H1 (cell line): ENCODE measurements around the gene LCE2C.

ENCODE experiments used
- ATF3 ChIP-seq: IDR thresholded peaks from 2 replicates; pipeline ENCODE4 v1.6.1; 2011; ENCODE audit warnings: low read depth, mild to moderate bottlenecking, low read length; ENCODE audit not compliant: insufficient read depth
- CTCF ChIP-seq, 3 experiments: IDR thresholded peaks; 1 replicate in 2 of 3; 2 replicates in 1 of 3; pipeline versions ENCODE4 v1.5.1 to v1.6.1; 2011; ENCODE audit warnings: low read length in 3 of 3, mild to moderate bottlenecking in 3 of 3, inconsistent platforms in 2 of 3, low read depth in 1 of 3, moderate library complexity in 1 of 3; ENCODE audit not compliant: insufficient read depth in 1 of 3; ENCODE audit errors: control extremely low read depth in 1 of 3
- E2F6 ChIP-seq: IDR thresholded peaks from 2 replicates; pipeline ENCODE4 v1.6.1; 2012; ENCODE audit warnings: inconsistent platforms
- EP300 ChIP-seq, 2 experiments: IDR thresholded peaks; 1 replicate in 1 of 2; 2 replicates in 1 of 2; pipeline ENCODE4 v1.6.1; 2011 to 2012; ENCODE audit warnings: low read depth in 2 of 2, low read length in 2 of 2, mild to moderate bottlenecking in 2 of 2, borderline replicate concordance in 1 of 2, inconsistent platforms in 1 of 2, moderate library complexity in 1 of 2
- EZH2 ChIP-seq: fragments of 200-600 bp; sonication (generic); IDR thresholded peaks from 2 replicates; pipeline ENCODE4 v1.7.1; 2012; ENCODE audit warnings: low read depth, mild to moderate bottlenecking, moderate library complexity, low read length, inconsistent platforms; ENCODE audit not compliant: severe bottlenecking
- JUND ChIP-seq: IDR thresholded peaks from 2 replicates; pipeline ENCODE4 v1.6.1; 2011; ENCODE audit warnings: mild to moderate bottlenecking, improper control_type of control experiment, low read length
- POLR2A ChIP-seq, 2 experiments: IDR thresholded peaks; 1 replicate in 1 of 2; 2 replicates in 1 of 2; pipeline ENCODE4 v1.6.1; 2011; ENCODE audit warnings: low read depth in 2 of 2, low read length in 2 of 2, mild to moderate bottlenecking in 2 of 2; ENCODE audit errors: control extremely low read depth in 1 of 2
- RAD21 ChIP-seq, 2 experiments: IDR thresholded peaks in 1 of 2; conservative IDR thresholded peaks in 1 of 2; 2 replicates each; pipeline ENCODE4 v1.6.1; 2011; ENCODE audit warnings: low read depth in 2 of 2, low read length in 2 of 2, improper control_type of control experiment in 1 of 2, inconsistent platforms in 1 of 2, mild to moderate bottlenecking in 1 of 2, moderate library complexity in 1 of 2
- RFX5 ChIP-seq: IDR thresholded peaks from 2 replicates; pipeline ENCODE4 v1.6.1; 2011; ENCODE audit warnings: low read depth, low read length, improper control_type of control experiment, borderline replicate concordance
- SIRT6 ChIP-seq: IDR thresholded peaks from one replicate; pipeline ENCODE4 v1.7.1; 2012; ENCODE audit warnings: low read length, inconsistent platforms
- TAF1 ChIP-seq: IDR thresholded peaks from 2 replicates; pipeline ENCODE4 v1.6.1; 2011; ENCODE audit warnings: mild to moderate bottlenecking, low read depth, low read length

GRCh38 chr1:152646656-152647055, 28.4 kb upstream of the LCE2C start:
- TF ChIP-seq EP300 (IDR thresholded peaks at IDR 0.05; ENCODE audit: borderline replicate concordance in 1 of 2, low read depth in 2 of 2, low read length in 2 of 2) (no peak), JUND (no peak), SIRT6 (no peak), CTCF (IDR thresholded peaks at IDR 0.05; ENCODE audit: control extremely low read depth in 1 of 3, insufficient read depth in 1 of 3, low read depth in 1 of 3, low read length in 3 of 3) (no peak), TAF1 (no peak), POLR2A (IDR thresholded peaks at IDR 0.05; ENCODE audit: control extremely low read depth in 1 of 2, low read depth in 2 of 2, low read length in 2 of 2) (no peak), EZH2 (no peak), ATF3 (no peak), E2F6 (no peak), RFX5 (no peak), RAD21 (IDR thresholded peaks at IDR 0.05 in 1 of 2, conservative IDR thresholded peaks at IDR 0.05 in 1 of 2; ENCODE audit: low read depth in 2 of 2, low read length in 2 of 2) (no peak)
